NCI-H2107 (cell line): Measurements from ENCODE around the gene FLVCR1.

Experiments used
- DNase-seq: peaks from one replicate; lab custom pipeline; 2025; lab: John Stamatoyannopoulos, UW

FLVCR1 gene

DNA sequence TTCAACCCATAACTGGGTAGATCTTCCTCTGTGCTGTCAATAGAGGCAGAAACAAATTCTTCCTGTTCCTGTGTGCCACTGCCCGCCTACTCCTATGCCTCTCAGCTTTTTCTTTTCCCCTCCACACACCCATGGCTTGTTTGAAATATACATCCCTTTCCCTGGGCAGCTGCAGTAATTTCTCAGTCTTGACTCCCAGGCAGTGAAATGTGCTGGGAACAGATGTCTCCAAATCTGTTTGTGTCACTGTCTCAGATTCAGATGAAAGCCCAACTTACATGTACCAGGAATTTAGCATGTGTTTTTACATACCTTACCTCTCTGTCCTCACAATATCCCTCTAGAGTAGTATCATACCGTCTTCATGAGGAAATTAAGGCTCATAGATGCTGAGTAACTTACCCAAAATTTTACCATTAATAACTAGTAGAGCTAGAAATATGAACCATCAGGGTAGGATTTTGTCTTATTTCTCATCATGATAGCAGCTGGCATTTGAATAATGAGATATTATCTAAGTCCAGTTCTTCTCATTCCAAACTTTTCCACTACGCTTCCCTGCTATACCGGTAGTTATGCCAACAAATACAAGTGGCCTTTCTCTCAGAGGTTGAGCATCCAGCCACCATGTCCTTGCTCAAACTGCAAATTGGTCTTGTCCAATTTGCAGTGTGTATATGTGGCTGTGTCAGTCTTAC is 87.5 kb downstream of the FLVCR1 start:
- no peak for DNase-seq

DNA sequence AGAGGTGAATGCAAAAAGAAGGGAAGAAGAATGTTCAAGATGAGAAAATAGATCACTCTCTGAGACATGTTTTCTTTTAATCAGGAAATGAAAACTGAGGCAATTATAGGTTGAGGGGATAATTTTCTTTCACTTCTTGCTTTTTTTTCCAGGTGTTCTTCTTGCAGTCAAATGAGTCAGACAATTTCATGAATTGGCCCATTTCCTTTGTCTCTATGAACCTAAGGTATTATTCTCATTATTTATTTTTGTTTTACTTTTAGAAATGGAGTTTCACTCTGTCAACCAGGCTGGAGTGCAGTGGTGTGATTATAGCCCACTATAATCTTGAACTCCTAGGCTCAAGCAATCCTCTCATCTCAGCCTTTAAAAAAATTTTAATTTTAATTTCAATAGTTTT is 88.8 kb downstream of the FLVCR1 start:
- no peak for DNase-seq
